GM12878 (cell line): ENCODE results near the gene STRBP. TPM values are rescaled to one million over a fixed set of nuclear protein-coding genes. Genes with fewer than 3 reads are reported as not detected.

Experiments
- BACH1 ChIP-seq: fragments of 450-650 bp; IDR thresholded peaks from 2 replicates; pipeline ENCODE4 v1.6.1; 2017; ENCODE audit warnings: mild to moderate bottlenecking, borderline replicate concordance
- BMI1 ChIP-seq: fragments of 450-650 bp; IDR thresholded peaks from 2 replicates; pipeline ENCODE4 v1.6.1; 2016; ENCODE audit warnings: mild to moderate bottlenecking, moderate library complexity, borderline replicate concordance
- CTCF ChIP-seq, 3 experiments: IDR thresholded peaks in 2 of 3; conservative IDR thresholded peaks in 1 of 3; 2 replicates each; pipeline ENCODE4 v1.5.1; 2011; ENCODE audit warnings: low read depth in 3 of 3, low read length in 3 of 3, mild to moderate bottlenecking in 3 of 3, control low read depth in 2 of 3, moderate library complexity in 2 of 3, inconsistent platforms in 1 of 3, mixed read lengths in 1 of 3; ENCODE audit not compliant: control insufficient read depth in 2 of 3, insufficient read depth in 1 of 3; ENCODE audit errors: extremely low read depth in 1 of 3
- DPF2 ChIP-seq: fragments of 450-650 bp; IDR thresholded peaks from 2 replicates; pipeline ENCODE4 v1.6.1; 2017; ENCODE audit warnings: mild to moderate bottlenecking
- EED ChIP-seq: sonication (generic); IDR thresholded peaks from 2 replicates; pipeline ENCODE4 v1.6.1; 2016; ENCODE audit warnings: antibody characterized with exemption, low read depth
- JUNB ChIP-seq: IDR thresholded peaks from 2 replicates; pipeline ENCODE4 v1.6.1; 2016; ENCODE audit warnings: antibody characterized with exemption, mild to moderate bottlenecking
- NFXL1 ChIP-seq: fragments of 450-650 bp; IDR thresholded peaks from 2 replicates; pipeline ENCODE4 v1.6.1; 2017; ENCODE audit warnings: antibody characterized with exemption, mild to moderate bottlenecking, borderline replicate concordance
- RUNX3 ChIP-seq: IDR thresholded peaks from 2 replicates; pipeline ENCODE4 v1.6.1; 2012; ENCODE audit warnings: low read length, inconsistent platforms
- SIN3A ChIP-seq: IDR thresholded peaks from 2 replicates; pipeline ENCODE4 v1.6.1; 2012; ENCODE audit warnings: low read depth, low read length, improper control_type of control experiment
- SMAD1 ChIP-seq: fragments of 450-650 bp; IDR thresholded peaks from 2 replicates; pipeline ENCODE4 v1.6.1; 2018; ENCODE audit warnings: mild to moderate bottlenecking, low read depth; ENCODE audit not compliant: partially characterized antibody
- TAF1 ChIP-seq: IDR thresholded peaks from 2 replicates; pipeline ENCODE4 v1.6.1; 2011; ENCODE audit warnings: mild to moderate bottlenecking, low read depth, low read length, borderline replicate concordance
- ZNF592 ChIP-seq: fragments of 450-650 bp; IDR thresholded peaks from 2 replicates; pipeline ENCODE4 v1.6.1; 2017; ENCODE audit warnings: mild to moderate bottlenecking, moderate library complexity
- polyA plus RNA-seq, 11 experiments: library from polyadenylated mRNA; depleted of rRNA in 4 of 11; unstranded in 6 of 11; stranded (reverse) in 5 of 11; fragments of >200 nt; fragmentation: Nextera tagmentation in 4 of 11; fragmentation: Illumina TruSeq in 1 of 11; extraction: Ambion mirVana in 4 of 11; extraction: Trizol in 1 of 11; gene quantifications; 1 replicate in 1 of 11; 2 replicates in 10 of 11; pipeline versions ENCODE4 v1.2.1 to v1.2.3, GENCODE V29; 2011 to 2016; ENCODE audit warnings: inconsistent platforms in 2 of 11, missing spikeins in 2 of 11, low read depth in 1 of 11
- total RNA-seq, 4 experiments: library from RNA; depleted of rRNA in 3 of 4; stranded (reverse); fragments of >200 nt in 3 of 4; fragmentation: Illumina TruSeq in 1 of 4; extraction: Trizol in 1 of 4; gene quantifications; 2 replicates each; pipeline versions ENCODE4 v1.2.1 to v1.2.3, GENCODE V29; 2013 to 2021
- TF ChIP-seq, protein P1 (sequence below): fragments of 450-650 bp; IDR thresholded peaks from 2 replicates; pipeline ENCODE4 v1.6.1; 2017; ENCODE audit warnings: mild to moderate bottlenecking, moderate library complexity
- TF ChIP-seq, protein P2 (sequence below): IDR thresholded peaks from 2 replicates; pipeline ENCODE4 v1.6.1; 2012; ENCODE audit warnings: low read length, inconsistent platforms
- TF ChIP-seq, protein P3 (sequence below): IDR thresholded peaks from 2 replicates; pipeline ENCODE4 v1.6.1; 2011; ENCODE audit warnings: mild to moderate bottlenecking, low read depth, low read length, moderate library complexity; ENCODE audit not compliant: insufficient replicate concordance

STRBP gene
- total and polyA plus RNA-seq, 10 of the 15 experiments (the other 5 are each of a cell fraction or from before 2014, with no cell fraction given): 31.0 to 96.8 (median 71.4) TPM

DNA sequence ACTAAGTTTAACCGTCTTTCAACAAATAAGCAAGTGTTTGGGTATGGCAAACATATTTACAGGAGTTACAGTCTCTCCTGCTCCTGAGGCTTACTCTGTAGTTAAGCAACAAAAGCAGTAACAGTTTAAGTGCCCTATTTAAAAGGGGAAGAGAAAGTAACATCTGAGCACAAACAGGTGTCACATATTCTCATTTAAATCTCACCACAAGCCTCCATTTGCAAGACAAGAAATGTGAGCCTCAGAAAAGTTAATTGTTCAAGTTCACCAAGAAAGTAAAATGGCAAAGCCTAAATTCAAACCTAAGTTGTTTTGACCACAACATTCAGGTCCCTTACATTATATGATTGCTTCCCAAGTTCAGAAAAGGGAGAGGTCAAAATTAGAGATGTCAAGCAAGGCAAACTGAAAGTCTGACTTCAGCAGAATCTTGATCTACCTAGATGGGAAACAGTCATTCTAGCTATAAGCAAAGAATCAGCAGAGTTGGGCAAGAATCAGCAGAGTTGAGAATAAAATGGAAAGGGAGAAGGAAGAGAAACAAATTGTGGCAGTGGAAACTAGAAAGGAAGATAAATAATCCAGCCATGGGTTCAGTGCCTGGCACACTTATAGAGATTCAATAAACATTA, 93.4 kb downstream of the STRBP start (continued):
- no peak for TF ChIP-seq TAF1
- no peak for TF ChIP-seq EED
- TF ChIP-seq DPF2: peak; percentile 93
- TF ChIP-seq, protein P1, sequence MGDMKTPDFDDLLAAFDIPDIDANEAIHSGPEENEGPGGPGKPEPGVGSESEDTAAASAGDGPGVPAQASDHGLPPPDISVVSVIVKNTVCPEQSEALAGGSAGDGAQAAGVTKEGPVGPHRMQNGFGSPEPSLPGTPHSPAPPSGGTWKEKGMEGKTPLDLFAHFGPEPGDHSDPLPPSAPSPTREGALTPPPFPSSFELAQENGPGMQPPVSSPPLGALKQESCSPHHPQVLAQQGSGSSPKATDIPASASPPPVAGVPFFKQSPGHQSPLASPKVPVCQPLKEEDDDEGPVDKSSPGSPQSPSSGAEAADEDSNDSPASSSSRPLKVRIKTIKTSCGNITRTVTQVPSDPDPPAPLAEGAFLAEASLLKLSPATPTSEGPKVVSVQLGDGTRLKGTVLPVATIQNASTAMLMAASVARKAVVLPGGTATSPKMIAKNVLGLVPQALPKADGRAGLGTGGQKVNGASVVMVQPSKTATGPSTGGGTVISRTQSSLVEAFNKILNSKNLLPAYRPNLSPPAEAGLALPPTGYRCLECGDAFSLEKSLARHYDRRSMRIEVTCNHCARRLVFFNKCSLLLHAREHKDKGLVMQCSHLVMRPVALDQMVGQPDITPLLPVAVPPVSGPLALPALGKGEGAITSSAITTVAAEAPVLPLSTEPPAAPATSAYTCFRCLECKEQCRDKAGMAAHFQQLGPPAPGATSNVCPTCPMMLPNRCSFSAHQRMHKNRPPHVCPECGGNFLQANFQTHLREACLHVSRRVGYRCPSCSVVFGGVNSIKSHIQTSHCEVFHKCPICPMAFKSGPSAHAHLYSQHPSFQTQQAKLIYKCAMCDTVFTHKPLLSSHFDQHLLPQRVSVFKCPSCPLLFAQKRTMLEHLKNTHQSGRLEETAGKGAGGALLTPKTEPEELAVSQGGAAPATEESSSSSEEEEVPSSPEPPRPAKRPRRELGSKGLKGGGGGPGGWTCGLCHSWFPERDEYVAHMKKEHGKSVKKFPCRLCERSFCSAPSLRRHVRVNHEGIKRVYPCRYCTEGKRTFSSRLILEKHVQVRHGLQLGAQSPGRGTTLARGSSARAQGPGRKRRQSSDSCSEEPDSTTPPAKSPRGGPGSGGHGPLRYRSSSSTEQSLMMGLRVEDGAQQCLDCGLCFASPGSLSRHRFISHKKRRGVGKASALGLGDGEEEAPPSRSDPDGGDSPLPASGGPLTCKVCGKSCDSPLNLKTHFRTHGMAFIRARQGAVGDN: no peak
- TF ChIP-seq CTCF (IDR thresholded peaks at IDR 0.05 in 2 of 3, conservative IDR thresholded peaks at IDR 0.05 in 1 of 3; ENCODE audit: control insufficient read depth in 2 of 3, extremely low read depth in 1 of 3, insufficient read depth in 1 of 3, low read depth in 3 of 3, low read length in 3 of 3): no peak
- peak; percentile 68; the same call in 1 of the 2 replicates for TF ChIP-seq BACH1
- no peak for TF ChIP-seq SMAD1
- no peak for TF ChIP-seq SIN3A
- peak; percentile 95 for TF ChIP-seq RUNX3
- TF ChIP-seq NFXL1: no peak
- TF ChIP-seq, protein P2, sequence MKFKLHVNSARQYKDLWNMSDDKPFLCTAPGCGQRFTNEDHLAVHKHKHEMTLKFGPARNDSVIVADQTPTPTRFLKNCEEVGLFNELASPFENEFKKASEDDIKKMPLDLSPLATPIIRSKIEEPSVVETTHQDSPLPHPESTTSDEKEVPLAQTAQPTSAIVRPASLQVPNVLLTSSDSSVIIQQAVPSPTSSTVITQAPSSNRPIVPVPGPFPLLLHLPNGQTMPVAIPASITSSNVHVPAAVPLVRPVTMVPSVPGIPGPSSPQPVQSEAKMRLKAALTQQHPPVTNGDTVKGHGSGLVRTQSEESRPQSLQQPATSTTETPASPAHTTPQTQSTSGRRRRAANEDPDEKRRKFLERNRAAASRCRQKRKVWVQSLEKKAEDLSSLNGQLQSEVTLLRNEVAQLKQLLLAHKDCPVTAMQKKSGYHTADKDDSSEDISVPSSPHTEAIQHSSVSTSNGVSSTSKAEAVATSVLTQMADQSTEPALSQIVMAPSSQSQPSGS: no peak; the same call in 1 of the 2 replicates
- TF ChIP-seq BMI1: peak; percentile 69; the same call in 1 of the 2 replicates
- no peak for TF ChIP-seq ZNF592
- TF ChIP-seq, protein P3, sequence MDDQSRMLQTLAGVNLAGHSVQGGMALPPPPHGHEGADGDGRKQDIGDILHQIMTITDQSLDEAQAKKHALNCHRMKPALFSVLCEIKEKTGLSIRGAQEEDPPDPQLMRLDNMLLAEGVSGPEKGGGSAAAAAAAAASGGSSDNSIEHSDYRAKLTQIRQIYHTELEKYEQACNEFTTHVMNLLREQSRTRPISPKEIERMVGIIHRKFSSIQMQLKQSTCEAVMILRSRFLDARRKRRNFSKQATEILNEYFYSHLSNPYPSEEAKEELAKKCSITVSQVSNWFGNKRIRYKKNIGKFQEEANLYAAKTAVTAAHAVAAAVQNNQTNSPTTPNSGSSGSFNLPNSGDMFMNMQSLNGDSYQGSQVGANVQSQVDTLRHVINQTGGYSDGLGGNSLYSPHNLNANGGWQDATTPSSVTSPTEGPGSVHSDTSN: no peak
- 0 out of 2 replicates have a peak, but pooled peaks have one; percentile 15 for TF ChIP-seq JUNB
